ENCODE data around the gene MBNL3. TPM values are rescaled to one million over a fixed set of nuclear protein-coding genes. Genes with fewer than 3 reads are reported as not detected.

The MBNL3 gene
- total RNA-seq, 1 donor from 2014 or later: 3.4 TPM

DNA sequence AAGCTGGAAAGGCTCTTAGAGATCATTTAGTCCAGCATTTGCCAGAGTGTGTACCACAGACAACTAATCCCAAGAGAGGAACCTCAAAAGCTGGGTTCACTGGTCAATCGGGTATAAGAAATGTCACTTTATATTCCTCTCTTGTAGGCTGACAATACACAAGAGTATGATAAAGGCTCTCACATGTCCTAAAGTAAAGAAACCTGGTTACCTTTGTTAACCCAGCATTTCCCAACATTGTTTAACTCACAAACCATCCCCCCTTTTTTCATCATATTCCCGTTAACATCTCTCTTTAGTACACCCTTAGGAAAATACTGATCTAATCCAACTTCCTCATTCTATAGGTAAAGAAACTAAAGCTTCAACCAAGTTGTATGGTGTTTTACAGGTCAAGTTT is 74.4 kb downstream of the MBNL3 start:
- Histone ChIP-seq H2AFZ (replicated peaks) (no peak overlapping the region), H3K36me3 (no peaks in the 10 kb centered on the region), H3F3A (ENCODE audit: low read depth) (peaks cover 10% of the 10 kb centered on the region), H3K27me3 (no peaks in the 10 kb centered on the region), H3K27ac (no peak overlapping the region), H4K20me1 (ENCODE audit: low read depth) (no peaks in the 10 kb centered on the region), H3K9ac (no peak overlapping the region), H3K9me3 (ENCODE audit: low read depth) (peaks cover 3% of the 10 kb centered on the region), H3K4me2 (no peak overlapping the region), H3K79me2 (ENCODE audit: low read depth) (no peaks in the 10 kb centered on the region), H3K4me1 (peaks cover 40% of the 10 kb centered on the region), H3K4me3 (no peak overlapping the region)
- Mint-ChIP-seq H3K4me3 (no peak overlapping the region), H3K27ac (no peak overlapping the region), H3K27me3 (ENCODE audit: insufficient read depth, low read depth) (no peaks in the 10 kb centered on the region), H3K36me3 (peaks cover 5% of the 10 kb centered on the region), H3K4me1 (peaks cover 49% of the 10 kb centered on the region), H3K9me3 (peaks cover 2% of the 10 kb centered on the region)
- TF ChIP-seq, protein P1, sequence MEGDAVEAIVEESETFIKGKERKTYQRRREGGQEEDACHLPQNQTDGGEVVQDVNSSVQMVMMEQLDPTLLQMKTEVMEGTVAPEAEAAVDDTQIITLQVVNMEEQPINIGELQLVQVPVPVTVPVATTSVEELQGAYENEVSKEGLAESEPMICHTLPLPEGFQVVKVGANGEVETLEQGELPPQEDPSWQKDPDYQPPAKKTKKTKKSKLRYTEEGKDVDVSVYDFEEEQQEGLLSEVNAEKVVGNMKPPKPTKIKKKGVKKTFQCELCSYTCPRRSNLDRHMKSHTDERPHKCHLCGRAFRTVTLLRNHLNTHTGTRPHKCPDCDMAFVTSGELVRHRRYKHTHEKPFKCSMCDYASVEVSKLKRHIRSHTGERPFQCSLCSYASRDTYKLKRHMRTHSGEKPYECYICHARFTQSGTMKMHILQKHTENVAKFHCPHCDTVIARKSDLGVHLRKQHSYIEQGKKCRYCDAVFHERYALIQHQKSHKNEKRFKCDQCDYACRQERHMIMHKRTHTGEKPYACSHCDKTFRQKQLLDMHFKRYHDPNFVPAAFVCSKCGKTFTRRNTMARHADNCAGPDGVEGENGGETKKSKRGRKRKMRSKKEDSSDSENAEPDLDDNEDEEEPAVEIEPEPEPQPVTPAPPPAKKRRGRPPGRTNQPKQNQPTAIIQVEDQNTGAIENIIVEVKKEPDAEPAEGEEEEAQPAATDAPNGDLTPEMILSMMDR (IDR thresholded peaks at IDR 0.05): no peak
- TF ChIP-seq EZH2phosphoT487 (IDR thresholded peaks at IDR 0.05): no peak
- no peak for TF ChIP-seq EZH2 (IDR thresholded peaks at IDR 0.05)
- no peak for DNase-seq (ENCODE audit: low spot score)

DNA sequence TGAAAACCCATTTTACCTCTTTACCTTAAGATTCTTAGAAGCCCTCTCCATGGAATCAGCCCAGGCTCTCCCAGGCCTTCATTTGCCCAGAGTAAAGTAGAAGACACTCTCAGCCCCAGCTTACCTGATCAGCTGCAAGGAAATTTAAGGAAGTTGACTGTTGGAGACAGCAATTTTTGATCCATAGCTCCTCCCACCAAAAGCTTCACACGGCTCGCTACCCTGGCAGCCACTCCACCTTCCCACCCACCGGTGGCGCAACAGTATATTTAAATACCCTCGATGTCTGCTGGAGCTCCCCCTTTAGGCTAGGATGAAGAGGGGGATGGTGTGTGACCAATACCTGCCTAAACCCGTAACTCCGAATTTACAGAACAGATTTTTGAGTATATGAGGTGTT is 75.4 kb downstream of the MBNL3 start:
- Mint-ChIP-seq H3K9me3 (peaks cover 2% of the 10 kb centered on the region), H3K36me3 (no peaks in the 10 kb centered on the region), H3K27me3 (ENCODE audit: insufficient read depth, low read depth) (no peaks in the 10 kb centered on the region), H3K4me1 (peaks cover 55% of the 10 kb centered on the region), H3K4me3 (peak overlapping the region; percentile 31), H3K27ac (no peak overlapping the region)
- Histone ChIP-seq H3K4me3 (peak overlapping the region; percentile 35), H2AFZ (replicated peaks) (no peak overlapping the region), H3K79me2 (ENCODE audit: low read depth) (no peaks in the 10 kb centered on the region), H3K9me3 (ENCODE audit: low read depth) (peaks cover 3% of the 10 kb centered on the region), H3F3A (ENCODE audit: low read depth) (peaks cover 10% of the 10 kb centered on the region), H3K27me3 (no peaks in the 10 kb centered on the region), H3K36me3 (no peaks in the 10 kb centered on the region), H3K4me1 (peaks cover 48% of the 10 kb centered on the region), H4K20me1 (ENCODE audit: low read depth) (no peaks in the 10 kb centered on the region), H3K4me2 (peak overlapping the region; percentile 67), H3K27ac (no peak overlapping the region), H3K9ac (no peak overlapping the region)
- no peak for TF ChIP-seq EZH2phosphoT487 (IDR thresholded peaks at IDR 0.05)
- TF ChIP-seq, protein P1 (IDR thresholded peaks at IDR 0.05): peak; percentile 19
- peak; percentile 33 for DNase-seq (ENCODE audit: low spot score)

DNA sequence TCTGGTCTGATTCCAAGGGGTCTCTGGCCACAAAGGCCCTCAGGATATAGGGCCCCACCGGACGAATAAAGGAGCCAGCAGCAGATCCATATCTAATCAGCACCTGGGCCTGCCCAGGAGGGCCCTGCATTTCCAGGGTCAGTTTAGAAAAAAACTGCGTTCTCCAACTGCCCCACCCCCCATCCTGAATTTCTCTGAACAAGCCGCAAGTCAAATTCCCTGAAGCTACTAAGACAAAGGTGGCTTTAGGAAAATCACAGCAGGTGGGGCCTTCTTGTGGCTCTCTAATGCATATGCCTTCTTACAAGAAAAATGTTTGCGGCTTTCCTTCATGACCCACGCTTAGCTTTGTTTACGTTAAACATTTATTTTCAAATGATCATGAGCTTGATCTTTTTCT is 76.6 kb downstream of the MBNL3 start:
- H3K4me1 Mint-ChIP-seq: peaks cover 64% of the 10 kb centered on the region
- DNase-seq (ENCODE audit: low spot score): peak; percentile 80
- H3K9me3 Mint-ChIP-seq: peaks cover 2% of the 10 kb centered on the region
- Histone ChIP-seq H3K27ac (no peak overlapping the region), H3K9ac (no peak overlapping the region), H3K36me3 (no peaks in the 10 kb centered on the region), H3K4me3 (peak overlapping the region; percentile 35), H3K4me1 (peaks cover 53% of the 10 kb centered on the region), H4K20me1 (ENCODE audit: low read depth) (no peaks in the 10 kb centered on the region), H3K27me3 (no peaks in the 10 kb centered on the region), H3F3A (ENCODE audit: low read depth) (peaks cover 10% of the 10 kb centered on the region), H3K79me2 (ENCODE audit: low read depth) (no peaks in the 10 kb centered on the region), H3K9me3 (ENCODE audit: low read depth) (peaks cover 3% of the 10 kb centered on the region), H3K4me2 (peak overlapping the region; percentile 67), H2AFZ (replicated peaks) (no peak overlapping the region)
- peak overlapping the region; percentile 28 for H3K27ac Mint-ChIP-seq
- H3K36me3 Mint-ChIP-seq: no peaks in the 10 kb centered on the region
- TF ChIP-seq EZH2phosphoT487 (IDR thresholded peaks at IDR 0.05): no peak
- TF ChIP-seq, protein P1 (IDR thresholded peaks at IDR 0.05): no peak
- peak overlapping the region; percentile 46 for H3K4me3 Mint-ChIP-seq
- no peaks in the 10 kb centered on the region for H3K27me3 Mint-ChIP-seq (ENCODE audit: insufficient read depth, low read depth)
